Measurements from ENCODE around the gene DPH1.
"Not testable (repeated sequence)": the region's sequence is repeated elsewhere in the genome, so short reads cannot be mapped to it uniquely, and the experiment has no call there.

Gene DPH1

GRCh38 chr17:2029911-2030778 is at the start of gene DPH1:
Gene DPH1, plus strand, starts transcription at chr17:2030153. Its CDS starts 17 bp downstream, at chr17:2030170.
- peak; percentile 95 for DNase-seq

DNA sequence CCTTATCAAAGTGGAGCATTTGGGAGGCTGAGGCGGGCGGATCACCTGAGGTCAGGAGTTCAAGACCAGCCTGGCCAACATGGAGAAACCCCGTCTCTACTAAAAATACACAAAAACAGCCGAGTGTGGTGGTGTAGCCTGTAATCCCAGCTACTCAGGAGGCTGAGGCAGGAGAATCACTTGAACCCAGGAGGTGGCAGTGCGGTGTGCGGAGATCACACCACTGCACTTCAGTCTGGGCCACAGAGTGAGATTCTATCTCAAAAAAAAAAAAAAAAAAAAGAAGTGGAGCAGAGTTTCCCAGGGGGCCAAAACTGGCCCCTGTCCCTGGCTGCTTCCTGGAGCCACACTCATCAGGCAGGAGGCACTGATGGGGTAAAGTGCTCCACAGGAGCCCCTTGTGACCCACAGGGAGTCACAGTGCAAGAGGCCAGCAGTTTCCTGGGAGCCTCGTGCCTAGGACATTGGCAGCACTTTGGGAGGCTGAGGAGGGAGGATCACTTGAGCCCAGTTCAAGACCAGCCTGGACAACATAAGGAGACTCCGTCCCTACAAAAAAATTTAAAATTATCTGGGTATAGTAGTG is 49.2 kb upstream of the DPH1 start:
- no peak for DNase-seq

DNA sequence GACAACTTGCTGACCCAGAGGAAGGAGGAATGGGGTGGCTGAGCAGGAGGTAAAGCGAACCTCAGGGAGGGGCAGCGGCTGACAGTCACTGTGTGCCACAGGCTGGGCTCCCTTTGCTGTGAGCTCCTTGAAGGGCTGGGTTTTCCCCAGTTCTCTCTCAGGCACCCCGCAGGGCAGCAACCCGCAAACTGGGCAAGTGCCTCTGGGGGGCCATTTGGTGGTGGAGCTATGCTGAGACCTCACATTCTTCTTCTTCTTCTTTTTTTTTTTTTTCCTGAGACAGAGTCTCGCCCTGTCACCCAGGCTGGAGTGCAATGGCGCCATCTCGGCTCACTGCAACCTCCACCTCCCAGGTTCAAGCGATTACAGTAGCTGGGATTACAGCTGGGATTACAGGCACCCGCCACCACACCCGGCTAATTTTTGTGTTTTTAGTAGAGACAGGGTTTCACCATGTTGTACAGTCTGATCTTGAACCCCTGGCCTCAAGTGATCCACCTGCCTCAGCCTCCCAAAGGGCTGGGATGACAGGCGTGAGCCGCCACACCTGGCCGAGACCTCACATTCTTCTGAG is 47.1 kb upstream of the DPH1 start:
- not testable (repeated sequence) for DNase-seq

DNA sequence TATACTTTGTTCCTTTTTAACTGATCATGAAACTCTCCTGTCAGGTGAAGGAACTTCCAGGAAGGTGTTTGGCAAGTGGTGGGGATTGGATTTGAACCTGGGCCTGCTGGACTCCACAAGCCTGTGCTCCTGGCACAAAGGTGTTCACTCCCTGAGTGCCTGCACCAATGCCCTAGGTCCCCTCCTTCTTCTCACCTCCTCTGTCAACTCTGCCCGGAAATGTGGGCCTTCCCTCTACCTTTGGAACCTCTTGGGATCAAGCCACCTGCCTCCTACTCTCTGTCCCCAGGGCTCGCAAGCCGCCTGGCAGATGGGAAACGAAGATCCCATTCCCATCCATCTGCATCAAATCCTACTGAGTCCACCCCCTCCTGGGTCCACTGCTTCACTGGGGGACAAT is 44.9 kb upstream of the DPH1 start:
- no peak for DNase-seq

DNA sequence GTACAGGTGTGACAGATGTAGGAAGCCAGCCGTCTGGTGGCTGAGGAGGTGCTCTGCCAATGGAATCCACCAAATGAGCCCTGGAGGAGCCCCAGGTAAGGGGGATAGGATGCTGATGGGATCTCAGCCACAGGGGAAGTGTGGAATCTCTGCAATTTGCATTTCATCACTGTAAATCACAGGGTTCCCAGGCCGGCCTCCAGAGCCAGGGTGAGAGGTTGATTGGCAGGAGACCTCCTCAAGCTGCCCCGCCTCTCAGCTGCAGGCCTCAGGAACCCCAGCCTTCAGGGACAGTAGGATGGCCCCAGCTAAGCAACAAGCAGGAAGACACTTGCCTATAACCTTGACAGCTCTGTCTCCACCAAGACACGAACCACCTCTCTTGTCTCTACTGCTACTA is 44.3 kb upstream of the DPH1 start:
- no peak for DNase-seq

- no peak for DNase-seq
Measured at GRCh38 chr17:1986783-1987451, 43.0 kb upstream of the DPH1 start.

DNA sequence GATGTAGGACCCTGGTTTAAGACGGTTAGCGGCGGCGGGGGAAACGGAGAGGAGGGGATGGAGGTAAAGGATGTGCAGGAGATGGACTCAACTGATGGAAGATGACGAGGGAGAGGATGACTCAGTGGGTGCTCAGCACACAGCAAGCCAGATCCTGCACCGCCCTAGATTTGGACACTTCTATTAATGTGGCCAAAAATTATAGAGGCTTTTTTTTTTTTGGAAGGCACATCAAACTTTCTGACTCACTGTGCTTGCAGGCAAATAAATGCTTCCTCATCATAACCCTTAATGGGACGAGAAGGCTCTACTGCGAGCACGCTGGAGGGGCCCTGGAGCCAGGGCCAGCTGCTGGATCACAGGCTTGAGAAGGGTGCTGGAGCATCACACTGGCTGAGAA is 40.8 kb upstream of the DPH1 start:
- no peak for DNase-seq

- no peak for DNase-seq
Measured at GRCh38 chr17:1992541-1992940, 37.4 kb upstream of the DPH1 start.

GRCh38 chr17:1994707-1995106 is 35.2 kb upstream of the DPH1 start:
- no peak for DNase-seq

GRCh38 chr17:1995321-1995892 is 34.5 kb upstream of the DPH1 start:
- no peak for DNase-seq

DNA sequence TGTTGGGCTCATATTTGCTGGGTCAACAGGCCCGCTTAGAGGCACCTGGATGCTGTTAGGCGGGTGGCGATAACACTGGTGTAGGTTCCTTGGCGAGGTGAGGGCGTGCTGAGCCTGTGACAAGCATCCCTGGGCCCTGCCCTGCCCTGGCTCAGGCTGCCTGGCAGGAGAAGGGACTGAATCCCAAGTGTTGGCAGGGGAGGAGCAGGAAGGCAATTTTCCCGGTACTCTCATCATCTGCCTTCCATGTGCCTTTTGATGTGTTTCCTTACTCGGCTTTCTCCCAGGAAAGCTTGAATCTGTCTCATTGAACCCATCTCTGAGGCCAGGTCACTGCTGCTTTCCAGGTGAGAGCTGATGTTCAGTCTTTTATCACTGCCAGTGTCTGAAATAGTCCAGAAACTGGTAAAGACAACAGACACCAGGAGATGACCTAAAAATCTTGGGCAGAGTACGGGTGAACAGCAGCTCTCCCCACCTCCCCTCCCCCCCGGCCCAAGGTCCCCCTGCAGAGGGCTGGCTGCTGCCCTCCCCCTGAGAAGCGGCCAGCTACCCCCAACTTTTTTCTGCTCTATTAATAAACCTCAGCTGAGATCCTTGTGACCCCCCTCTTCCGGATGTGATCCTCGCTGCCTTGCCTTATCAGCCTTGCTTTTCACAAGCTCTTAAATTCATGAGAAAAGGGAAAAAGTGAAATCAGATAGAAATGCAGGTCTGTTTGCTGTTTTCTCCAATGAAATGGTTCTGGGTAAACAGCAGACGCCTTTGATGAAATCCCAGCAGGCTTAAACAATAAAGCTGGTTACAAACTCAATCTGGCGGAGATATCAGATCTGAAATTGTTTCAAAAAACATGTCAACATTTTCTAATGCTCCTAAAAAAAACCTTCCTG is 33.8 kb upstream of the DPH1 start:
- DNase-seq, result no peak

- DNase-seq, result no peak
Measured at GRCh38 chr17:1996800-1997288, 33.1 kb upstream of the DPH1 start.

DNA sequence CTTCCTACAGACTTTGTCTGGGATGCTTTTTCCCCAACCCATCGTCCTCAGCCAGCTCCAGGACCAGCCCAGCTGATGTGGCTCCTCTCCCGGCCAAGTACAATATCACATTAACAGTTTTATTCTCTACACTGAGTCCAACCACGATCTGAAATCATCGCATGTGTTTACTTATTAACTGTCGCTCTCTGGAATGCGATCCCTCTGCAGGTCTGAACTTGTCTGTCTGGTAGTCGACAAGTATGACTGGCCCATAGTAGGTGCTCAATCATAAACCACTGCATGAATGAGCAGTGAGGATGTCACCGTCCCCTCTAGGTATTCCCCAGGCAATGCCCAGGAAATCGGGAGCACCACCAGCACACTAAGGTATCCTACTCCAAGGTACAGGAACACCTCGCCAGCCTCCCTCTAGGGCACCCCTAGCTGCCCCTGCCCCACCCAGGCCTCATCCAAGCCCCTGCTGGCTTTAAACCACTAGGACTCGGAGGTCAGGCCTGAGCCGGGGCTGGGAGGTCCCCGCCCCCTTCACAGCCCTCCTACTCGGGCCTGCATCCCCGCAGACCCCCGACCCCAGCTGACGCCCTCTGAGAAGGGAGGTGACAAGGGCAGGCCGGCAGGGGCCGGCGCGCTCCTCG is 32.5 kb upstream of the DPH1 start:
- peak; percentile 69 for DNase-seq

DNA sequence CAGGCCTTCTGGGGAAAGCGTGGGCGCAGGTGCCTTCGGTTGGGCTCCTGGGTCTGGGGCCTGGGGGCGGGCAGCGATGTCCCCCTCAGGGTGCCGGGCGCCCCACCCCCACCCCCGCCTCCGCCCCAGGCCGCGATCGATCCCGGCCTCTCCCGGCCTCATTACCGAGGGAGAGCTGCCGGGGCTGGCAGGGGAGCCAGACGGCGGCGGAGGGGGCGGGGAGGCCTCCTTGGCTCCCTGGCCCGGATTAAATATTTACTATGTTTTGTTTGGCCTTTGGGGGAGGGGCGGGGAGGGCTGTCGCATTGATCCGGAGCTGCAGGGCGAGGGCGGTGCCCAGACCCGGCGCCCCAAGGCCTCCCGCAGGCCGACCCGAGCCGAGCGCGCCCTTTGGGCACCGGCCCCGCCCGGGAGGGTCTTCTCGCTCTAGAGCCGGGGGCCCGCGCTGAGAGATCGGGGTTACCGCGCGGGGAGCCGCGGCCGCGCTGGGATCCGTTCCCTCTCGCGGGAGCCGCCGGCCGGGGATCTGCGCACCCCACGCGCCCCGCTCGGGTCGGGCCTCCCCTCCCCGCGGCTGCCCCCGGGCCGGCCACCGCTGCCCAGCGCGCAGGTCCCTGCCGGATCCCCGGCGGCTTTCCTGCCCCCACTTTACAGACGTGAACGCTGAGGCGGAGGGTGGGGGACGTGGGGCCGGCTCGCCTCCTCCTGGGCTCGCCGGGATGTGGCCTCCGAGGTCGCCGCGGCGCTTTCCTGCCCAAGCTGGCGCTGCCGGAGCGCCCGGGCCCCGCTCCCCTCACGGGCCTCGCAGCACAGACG is 31.8 kb upstream of the DPH1 start:
- peak; percentile 86 for DNase-seq

DNA sequence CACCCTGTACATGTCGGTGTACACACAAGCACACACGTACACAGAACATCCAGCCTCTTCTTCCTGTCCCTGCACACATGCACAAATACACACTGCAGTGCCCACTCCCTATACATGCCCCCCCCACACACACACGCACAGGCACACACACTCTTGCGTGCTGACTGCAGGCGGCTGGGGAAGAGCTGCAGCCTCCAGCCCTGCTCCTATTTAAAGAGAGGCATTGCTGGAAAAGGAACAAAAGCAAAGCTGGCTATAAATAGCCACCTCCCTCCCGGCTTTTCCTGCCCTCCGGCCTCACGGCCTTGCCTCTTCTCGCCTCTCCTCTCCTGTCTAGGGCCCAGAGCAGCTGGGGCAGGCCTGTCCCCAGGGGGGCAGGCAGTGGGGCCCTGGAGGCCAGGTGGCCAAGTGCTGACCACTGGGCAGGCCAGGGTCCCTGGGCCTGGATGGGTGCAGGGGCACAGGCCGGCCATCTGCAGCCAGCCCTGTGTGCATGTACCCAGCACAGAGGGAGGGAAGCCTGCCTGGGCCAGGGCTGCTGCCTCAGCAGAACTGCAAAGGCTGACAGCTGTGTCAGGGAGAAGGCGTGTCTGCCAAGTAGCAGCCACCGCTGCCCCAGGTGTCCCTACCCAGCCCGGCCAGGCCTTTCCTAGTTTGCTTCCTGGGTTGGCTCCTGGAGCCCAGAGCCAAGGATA is 30.2 kb upstream of the DPH1 start:
- peak; percentile 80 for DNase-seq

DNA sequence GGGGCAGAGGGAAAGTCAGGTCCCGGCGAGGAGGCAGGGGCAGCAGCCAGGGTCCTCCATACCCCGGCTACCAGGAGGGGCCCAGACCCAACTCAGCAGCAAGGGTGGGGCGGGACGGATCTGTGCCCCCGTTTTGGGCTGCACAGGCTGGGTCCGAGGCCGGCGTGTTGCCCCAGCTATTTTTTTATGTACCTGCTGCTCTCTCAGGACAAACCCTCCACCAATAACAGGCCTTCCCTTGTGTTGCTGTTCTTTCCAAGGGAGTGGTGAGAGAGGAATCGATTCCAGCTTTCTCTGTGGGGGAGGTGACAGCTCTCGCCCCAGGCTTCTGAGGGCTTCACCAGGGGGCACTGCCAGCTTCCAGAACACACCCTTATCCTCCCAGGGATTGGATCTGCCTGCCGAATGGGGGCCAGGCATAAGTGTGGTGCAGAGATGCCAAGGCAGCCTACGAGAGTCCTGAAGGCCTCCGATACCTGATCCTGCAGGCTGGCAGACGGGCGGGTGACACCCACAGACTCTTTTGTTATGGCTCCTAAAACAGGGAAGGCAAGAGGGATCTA is 27.1 kb upstream of the DPH1 start:
- DNase-seq, result no peak

GRCh38 chr17:2003525-2003924 is 26.4 kb upstream of the DPH1 start:
- no peak for DNase-seq

DNA sequence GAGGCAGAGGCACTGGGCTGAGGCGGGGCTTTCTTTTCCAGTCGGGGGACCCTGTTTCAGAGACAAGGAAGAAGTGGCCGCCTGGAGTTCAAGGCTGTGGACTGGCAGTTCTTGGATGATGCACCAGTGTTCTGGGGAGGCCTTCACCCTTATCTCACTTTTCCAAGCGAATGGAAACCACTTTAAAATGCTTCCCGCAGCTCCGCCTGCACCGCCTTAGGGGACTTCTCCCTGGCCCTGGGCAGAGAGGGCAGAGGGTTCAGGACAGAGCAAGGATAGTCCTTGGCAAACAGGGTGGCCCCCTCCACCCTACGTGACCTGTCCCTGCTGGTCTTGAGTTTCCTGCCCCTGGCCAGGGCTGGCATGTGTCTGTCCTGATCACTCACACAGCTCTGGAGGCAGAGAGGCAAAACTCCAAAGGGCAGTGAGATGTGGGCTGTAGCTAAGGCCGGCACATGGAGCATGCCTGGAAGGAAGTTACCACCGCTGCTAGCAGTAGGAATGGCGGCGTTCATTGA is 25.5 kb upstream of the DPH1 start:
- no peak for DNase-seq

Data from eye (tissue), 1 donor.